Measurements from ENCODE around the gene SUSD6.

GRCh38 chr14:69726761-69727511, 115.5 kb downstream of the SUSD6 start:
- peak; percentile 95 to 99 (median 98) for TF ChIP-seq CTCF (IDR thresholded peaks at IDR 0.05)
- TF ChIP-seq POLR2A (IDR thresholded peaks at IDR 0.05): no peak
